Kidney epithelial cell (primary cell): ENCODE data around the gene CHCHD3. TPM values are rescaled to one million over a fixed set of nuclear protein-coding genes. Genes with fewer than 3 reads are reported as not detected.
"Not testable (repeated sequence)": the region's sequence is repeated elsewhere in the genome, so short reads cannot be mapped to it uniquely, and the experiment has no call there.

Experiments used
- DNase-seq: peaks from one replicate; pipeline ENCODE4 v3.0.0-alpha.2; 2010; ENCODE audit warnings: low read depth
- H3K27me3 ChIP-seq: 2 replicates; pipeline ENCODE4 v1.6.0; 2011; ENCODE audit warnings: low read length; ENCODE audit not compliant: control insufficient read depth, insufficient read depth
- H3K36me3 ChIP-seq: 2 replicates; pipeline ENCODE4 v1.5.1; 2011; ENCODE audit warnings: low read length; ENCODE audit not compliant: control insufficient read depth, insufficient read depth
- H3K4me3 ChIP-seq: 2 replicates; pipeline ENCODE4 v1.5.1; 2011; ENCODE audit warnings: low read depth, mild to moderate bottlenecking, control low read depth, low read length
- CTCF ChIP-seq: IDR thresholded peaks from 2 replicates; pipeline ENCODE4 v1.5.1; 2011; ENCODE audit warnings: mild to moderate bottlenecking, moderate library complexity, low read length, control low read depth, inconsistent platforms; ENCODE audit not compliant: insufficient read depth, poor library complexity, severe bottlenecking
- total RNA-seq: library from RNA; depleted of rRNA; stranded (reverse); fragments of >200 nt; gene quantifications from 2 replicates; pipeline ENCODE4 v1.2.3, GENCODE V29; 2015

CHCHD3 gene
- total RNA-seq, 1 donor from 2014 or later = 119 TPM

- no peak for DNase-seq
- TF ChIP-seq CTCF = no peak
- no peaks in the 10 kb centered on the region for H3K36me3 ChIP-seq
- no peaks in the 10 kb centered on the region for H3K27me3 ChIP-seq
- H3K4me3 ChIP-seq = no peak overlapping the region
Measured at GRCh38 chr7:132932296-132933071, 149.4 kb downstream of the CHCHD3 start.

GRCh38 chr7:132930881-132931280 is 151.0 kb downstream of the CHCHD3 start:
- TF ChIP-seq CTCF = peak; percentile 12
- no peaks in the 10 kb centered on the region for H3K27me3 ChIP-seq
- H3K4me3 ChIP-seq = no peak overlapping the region
- no peak for DNase-seq
- H3K36me3 ChIP-seq = no peaks in the 10 kb centered on the region

- not testable (repeated sequence) for H3K27me3 ChIP-seq, H3K36me3 ChIP-seq, DNase-seq, H3K4me3 ChIP-seq
Measured at GRCh38 chr7:132929944-132930343, 151.9 kb downstream of the CHCHD3 start.

- no peak overlapping the region for H3K4me3 ChIP-seq
- TF ChIP-seq CTCF = no peak
- no peaks in the 10 kb centered on the region for H3K27me3 ChIP-seq
- DNase-seq = no peak
- no peaks in the 10 kb centered on the region for H3K36me3 ChIP-seq
Measured at GRCh38 chr7:132919771-132920170, 162.1 kb downstream of the CHCHD3 start.

GRCh38 chr7:132915647-132916046 is 166.2 kb downstream of the CHCHD3 start:
- no peak overlapping the region for H3K4me3 ChIP-seq
- DNase-seq = peak; percentile 39
- no peaks in the 10 kb centered on the region for H3K27me3 ChIP-seq
- no peak for TF ChIP-seq CTCF
- H3K36me3 ChIP-seq = no peaks in the 10 kb centered on the region

GRCh38 chr7:132910657-132911056 is 171.2 kb downstream of the CHCHD3 start:
- no peak overlapping the region for H3K4me3 ChIP-seq
- no peak for DNase-seq
- no peaks in the 10 kb centered on the region for H3K36me3 ChIP-seq
- H3K27me3 ChIP-seq = no peaks in the 10 kb centered on the region
- no peak for TF ChIP-seq CTCF
